ENCODE data around the gene HCN4. TPM values are rescaled to one million over a fixed set of nuclear protein-coding genes. Genes with fewer than 3 reads are reported as not detected.

Gene HCN4
- total RNA-seq, 1 experiment from 2014 or later = 10.5 TPM

GRCh38 chr15:73325191-73325861 lies 43.4 kb downstream of the HCN4 start:
- CTCF ChIA-PET = interaction anchor here (0.5 to 2.8 kb wide), 15 partner anchors 10 to 395 kb away, joined by 3 to 10 read pairs (median 3); partner anchors contain the start of gene HCN4
- Mint-ChIP-seq H3K4me1 (0 out of 2 replicates have a peak, but pooled peaks cover 3% of the 10 kb centered on the region), H3K36me3 (no peaks in the 10 kb centered on the region), H3K4me3 (no peak overlapping the region), H3K27ac (0 out of 2 replicates have a peak overlapping the region, but pooled peaks have one; percentile 70), H3K9me3 (no peaks in the 10 kb centered on the region), H3K27me3 (ENCODE audit: low read depth) (no peaks in the 10 kb centered on the region)
- peak; percentile 53 for ATAC-seq
- TF ChIP-seq SMAD3 (CRISPR knock-in tag; IDR thresholded peaks at IDR 0.05; ENCODE audit: borderline replicate concordance) (no peak), ZNF396 (CRISPR knock-in tag; IDR thresholded peaks at IDR 0.05; ENCODE audit: borderline replicate concordance) (no peak), NR3C1 (CRISPR knock-in tag; conservative IDR thresholded peaks at IDR 0.05; ENCODE audit: low read depth) (no peak), CTCF (IDR thresholded peaks at IDR 0.05) (0 out of 2 replicates have a peak, but pooled peaks have one; percentile 26), CREM (CRISPR knock-in tag; IDR thresholded peaks at IDR 0.05) (no peak)
- POLR2A ChIA-PET = no interaction called here
- DNase-seq (ENCODE audit: low spot score) = peak; percentile 41

GRCh38 chr15:73324496-73325170 lies 44.1 kb downstream of the HCN4 start:
- H3K27me3 Mint-ChIP-seq (ENCODE audit: low read depth) = no peaks in the 10 kb centered on the region
- H3K4me1 Mint-ChIP-seq = peaks cover 3% of the 10 kb centered on the region; the same call in 1 of the 2 replicates
- TF ChIP-seq NR3C1 (CRISPR knock-in tag; conservative IDR thresholded peaks at IDR 0.05; ENCODE audit: low read depth) = no peak
- no peak for TF ChIP-seq AFF4 (CRISPR knock-in tag; IDR thresholded peaks at IDR 0.05; ENCODE audit: borderline replicate concordance)
- H3K36me3 Mint-ChIP-seq = no peaks in the 10 kb centered on the region
- ChIA-PET POLR2A (interaction anchor here (0.6 kb wide), 1 partner anchor 312 kb away, joined by 3 read pairs; no protein-coding TSS in a partner anchor), CTCF (interaction anchor here (0.5 to 2.8 kb wide), 14 partner anchors 21 to 395 kb away, joined by 3 to 10 read pairs (median 4); partner anchors contain the start of gene HCN4)
- DNase-seq (ENCODE audit: low spot score) = no peak
- no peak overlapping the region for H3K27ac Mint-ChIP-seq
- no peak overlapping the region for H3K4me3 Mint-ChIP-seq
- no peak for ATAC-seq
- no peaks in the 10 kb centered on the region for H3K9me3 Mint-ChIP-seq

- ATAC-seq (no peak), DNase-seq (ENCODE audit: low spot score) (no peak)
- no peaks in the 10 kb centered on the region for H3K9me3 Mint-ChIP-seq
- peaks cover 6% of the 10 kb centered on the region for H3K4me1 Mint-ChIP-seq
- H3K27me3 Mint-ChIP-seq (ENCODE audit: low read depth) = no peaks in the 10 kb centered on the region; the same call in 1 of the 2 replicates
- no peak overlapping the region for H3K4me3 Mint-ChIP-seq
- H3K36me3 Mint-ChIP-seq = no peaks in the 10 kb centered on the region
- ChIA-PET POLR2A (no interaction called here), CTCF (no interaction called here)
- no peak overlapping the region for H3K27ac Mint-ChIP-seq
- TF ChIP-seq USF2 (CRISPR knock-in tag; IDR thresholded peaks at IDR 0.05) (no peak), ARID4B (CRISPR knock-in tag; IDR thresholded peaks at IDR 0.05; ENCODE audit: borderline replicate concordance) (no peak), AFF4 (CRISPR knock-in tag; IDR thresholded peaks at IDR 0.05; ENCODE audit: borderline replicate concordance) (no peak), USF1 (CRISPR knock-in tag; IDR thresholded peaks at IDR 0.05) (no peak)
These were observed 44.8 kb downstream of the HCN4 start for GRCh38 chr15:73323956-73324355.

Measured in WTC11 (cell line).